ENCODE measurements around the gene GPX5.

The GPX5 gene

DNA sequence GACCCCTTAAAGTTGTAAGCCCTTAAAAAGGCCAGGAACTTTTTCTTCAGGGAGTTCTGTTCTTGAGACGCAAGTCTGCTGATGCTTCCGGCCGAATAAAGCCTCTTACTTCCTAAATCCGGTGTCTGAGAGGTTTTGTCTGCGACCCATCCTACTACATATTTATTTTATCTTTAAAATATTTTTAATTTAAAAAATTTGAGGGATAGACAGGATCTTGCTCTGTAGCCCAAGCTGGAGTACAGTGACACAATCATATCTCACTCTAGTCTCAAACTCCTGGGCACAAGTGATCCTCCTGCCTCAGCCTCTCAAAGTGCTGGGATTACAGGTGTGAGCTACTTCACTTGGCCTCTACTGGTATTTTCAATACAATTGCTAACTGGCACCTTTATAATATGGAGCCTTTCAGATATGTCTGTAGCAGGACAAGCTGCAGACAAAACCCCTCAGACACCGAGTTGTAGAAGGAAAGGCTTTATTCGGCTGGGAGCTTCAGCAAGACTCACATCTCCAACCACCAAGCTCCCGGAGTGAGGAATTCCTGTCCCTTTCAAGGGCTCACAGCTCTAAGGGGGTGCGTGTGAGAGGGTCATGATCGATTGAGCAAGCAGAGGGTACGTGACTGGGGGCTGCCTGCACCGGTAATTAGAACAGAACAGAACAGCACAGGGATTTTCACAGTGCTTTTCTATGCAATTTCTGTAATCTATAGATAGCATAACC, 41.0 kb downstream of the GPX5 start:
- Histone ChIP-seq H3K4me1 (ENCODE audit: insufficient read depth, low read length) (no peaks in the 10 kb centered on the region), H3K27me3 (ENCODE audit: insufficient read depth, low read length) (no peaks in the 10 kb centered on the region), H3K9me3 (ENCODE audit: insufficient read depth, low read depth, low read length) (no peaks in the 10 kb centered on the region), H3K27ac (ENCODE audit: low read length) (no peak overlapping the region), H3K36me3 (ENCODE audit: insufficient read depth, low read depth, low read length) (no peaks in the 10 kb centered on the region), H3K4me3 (ENCODE audit: low read length) (no peak overlapping the region), H3K9ac (ENCODE audit: low read depth, low read length) (no peak overlapping the region)

DNA sequence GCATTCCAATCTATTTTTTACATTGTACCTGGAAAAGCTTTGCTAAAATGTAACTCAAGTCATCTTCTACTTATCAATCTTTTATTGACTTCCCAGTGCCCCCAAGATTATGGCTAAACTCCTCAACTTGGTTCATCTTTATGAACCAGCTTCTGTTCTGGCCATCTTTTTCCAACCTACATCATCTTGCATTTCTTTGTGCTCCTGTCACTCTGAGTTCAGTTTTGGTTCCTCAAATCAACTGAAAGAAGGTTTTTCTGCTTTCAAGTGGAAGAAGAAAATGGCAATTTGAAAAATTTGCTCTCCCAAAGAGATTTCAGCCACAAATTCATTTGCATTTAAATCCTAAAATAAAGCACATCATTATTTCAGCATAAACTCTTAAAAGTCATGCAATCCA, 41.8 kb downstream of the GPX5 start:
- no peaks in the 10 kb centered on the region for H3K27me3 ChIP-seq (ENCODE audit: insufficient read depth, low read length)
- H3K27ac ChIP-seq (ENCODE audit: low read length): no peak overlapping the region
- H3K9ac ChIP-seq (ENCODE audit: low read depth, low read length): no peak overlapping the region
- H3K9me3 ChIP-seq (ENCODE audit: insufficient read depth, low read depth, low read length): no peaks in the 10 kb centered on the region
- no peaks in the 10 kb centered on the region for H3K36me3 ChIP-seq (ENCODE audit: insufficient read depth, low read depth, low read length)
- no peak overlapping the region for H3K4me3 ChIP-seq (ENCODE audit: low read length)
- no peaks in the 10 kb centered on the region for H3K4me1 ChIP-seq (ENCODE audit: insufficient read depth, low read length)

DNA sequence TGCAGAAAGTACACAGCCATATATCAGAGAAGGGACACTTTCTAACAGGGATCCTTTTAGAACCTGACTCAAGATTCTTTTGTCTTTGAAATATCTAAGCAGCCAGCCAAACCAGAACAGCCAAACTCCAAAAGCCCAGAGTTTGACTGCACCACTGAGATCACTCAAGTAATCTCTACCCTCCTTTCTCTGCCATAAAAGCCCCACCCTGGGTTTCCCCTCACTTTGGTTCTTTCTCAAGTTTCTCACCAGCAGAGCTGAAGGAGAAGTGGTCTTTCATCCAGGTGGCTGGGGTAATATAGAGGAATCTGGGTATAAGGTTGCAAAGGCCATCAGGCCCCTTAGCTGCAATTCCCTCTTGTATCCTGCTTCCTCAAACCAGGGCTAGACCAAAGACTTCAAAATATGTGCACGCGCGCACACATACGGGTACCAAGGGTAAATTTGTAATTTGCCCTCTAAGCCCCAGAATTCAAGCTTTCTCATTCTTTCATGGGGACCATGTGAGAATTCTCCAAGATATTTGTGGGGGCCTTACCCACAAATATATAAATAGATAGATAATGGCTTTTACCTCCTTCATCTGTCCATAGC, 42.9 kb downstream of the GPX5 start:
- no peaks in the 10 kb centered on the region for H3K27me3 ChIP-seq (ENCODE audit: insufficient read depth, low read length)
- no peak overlapping the region for H3K9ac ChIP-seq (ENCODE audit: low read depth, low read length)
- H3K4me3 ChIP-seq (ENCODE audit: low read length): no peak overlapping the region
- no peaks in the 10 kb centered on the region for H3K4me1 ChIP-seq (ENCODE audit: insufficient read depth, low read length)
- no peaks in the 10 kb centered on the region for H3K9me3 ChIP-seq (ENCODE audit: insufficient read depth, low read depth, low read length)
- 0 out of 2 replicates have a peak, but pooled peaks cover 3% of the 10 kb centered on the region for H3K36me3 ChIP-seq (ENCODE audit: insufficient read depth, low read depth, low read length)
- H3K27ac ChIP-seq (ENCODE audit: low read length): no peak overlapping the region

DNA sequence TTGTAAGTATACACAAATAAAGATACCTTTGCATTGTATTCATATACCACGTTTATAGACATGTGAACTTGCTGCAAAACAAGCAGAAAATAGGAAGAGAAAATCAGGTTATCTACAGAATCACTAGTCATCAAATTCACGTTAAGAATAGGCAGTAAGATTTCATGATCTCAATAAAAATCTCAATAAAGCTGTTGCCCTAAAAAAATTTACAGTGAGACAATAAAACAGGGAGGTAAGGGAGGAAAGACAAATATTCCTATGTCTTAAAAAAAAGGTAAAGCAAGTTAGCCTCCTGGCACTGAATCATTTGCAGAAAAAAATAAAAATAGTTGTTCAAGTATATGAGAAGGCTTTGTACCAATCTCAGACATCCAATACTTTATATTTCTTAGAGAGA, 44.1 kb downstream of the GPX5 start:
- 0 out of 2 replicates have a peak, but pooled peaks cover 10% of the 10 kb centered on the region for H3K36me3 ChIP-seq (ENCODE audit: insufficient read depth, low read depth, low read length)
- H3K27ac ChIP-seq (ENCODE audit: low read length): no peak overlapping the region
- no peaks in the 10 kb centered on the region for H3K4me1 ChIP-seq (ENCODE audit: insufficient read depth, low read length)
- H3K9ac ChIP-seq (ENCODE audit: low read depth, low read length): no peak overlapping the region
- H3K27me3 ChIP-seq (ENCODE audit: insufficient read depth, low read length): no peaks in the 10 kb centered on the region
- H3K9me3 ChIP-seq (ENCODE audit: insufficient read depth, low read depth, low read length): no peaks in the 10 kb centered on the region
- H3K4me3 ChIP-seq (ENCODE audit: low read length): no peak overlapping the region

DNA sequence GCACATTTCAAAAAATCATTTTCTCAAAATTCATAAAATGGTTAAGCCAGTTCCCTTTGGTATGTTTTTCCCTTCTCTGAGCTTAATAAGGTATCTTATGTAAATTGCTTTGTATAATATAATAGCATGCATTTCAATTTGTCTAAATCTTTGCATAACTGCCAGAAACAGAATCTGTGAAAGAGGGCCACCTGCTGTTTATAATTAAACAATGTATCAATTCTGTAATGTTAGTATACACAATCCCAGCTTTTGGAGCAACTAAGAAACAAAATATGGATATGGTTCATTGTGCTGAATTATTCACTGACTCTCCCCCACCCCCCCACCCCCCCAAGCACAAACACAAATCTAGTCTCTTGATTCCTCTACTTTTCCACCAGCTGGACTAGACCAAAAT, 54.8 kb downstream of the GPX5 start:
- Histone ChIP-seq H3K4me1 (ENCODE audit: insufficient read depth, low read length) (no peaks in the 10 kb centered on the region), H3K27ac (ENCODE audit: low read length) (no peak overlapping the region), H3K9ac (ENCODE audit: low read depth, low read length) (no peak overlapping the region), H3K9me3 (ENCODE audit: insufficient read depth, low read depth, low read length) (no peaks in the 10 kb centered on the region), H3K36me3 (ENCODE audit: insufficient read depth, low read depth, low read length) (no peaks in the 10 kb centered on the region), H3K27me3 (ENCODE audit: insufficient read depth, low read length) (no peaks in the 10 kb centered on the region), H3K4me3 (ENCODE audit: low read length) (no peak overlapping the region)

DNA sequence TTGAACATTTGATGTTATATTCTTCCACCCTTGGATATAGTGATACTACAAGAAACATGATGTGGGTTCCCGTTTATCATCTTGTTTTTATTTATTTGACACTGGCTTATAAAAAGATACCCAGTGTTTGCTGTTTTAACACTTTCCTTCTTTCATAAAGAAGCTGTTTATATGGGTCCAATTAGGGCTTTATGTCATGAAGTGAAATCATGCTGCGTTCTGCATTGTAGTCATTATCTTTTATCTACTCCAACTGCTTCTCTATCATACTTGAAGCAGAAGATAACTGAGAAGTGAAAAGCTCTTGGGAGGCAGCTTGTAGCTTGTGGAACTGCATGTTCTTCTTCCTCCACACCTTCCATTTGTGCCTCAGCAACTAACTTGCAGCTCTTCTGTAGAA, 57.8 kb downstream of the GPX5 start:
- Histone ChIP-seq H3K9ac (ENCODE audit: low read depth, low read length) (no peak overlapping the region), H3K4me3 (ENCODE audit: low read length) (no peak overlapping the region), H3K27me3 (ENCODE audit: insufficient read depth, low read length) (no peaks in the 10 kb centered on the region), H3K27ac (ENCODE audit: low read length) (no peak overlapping the region), H3K36me3 (ENCODE audit: insufficient read depth, low read depth, low read length) (no peaks in the 10 kb centered on the region), H3K4me1 (ENCODE audit: insufficient read depth, low read length) (peaks cover 2% of the 10 kb centered on the region; the same call in 1 of the 2 replicates), H3K9me3 (ENCODE audit: insufficient read depth, low read depth, low read length) (no peaks in the 10 kb centered on the region)

Measured in iPS-20b (cell line).